Uterus (tissue), 2 donors: ENCODE results near the gene KBTBD8.

ENCODE experiments used
- CTCF ChIP-seq, 4 experiments: fragments of 200-600 bp in 2 of 4; fragments of 450-650 bp in 2 of 4; sonication (generic) in 2 of 4; IDR thresholded peaks; one replicate each; pipeline ENCODE4 v1.5.1; 2016 to 2019; ENCODE audit warnings: antibody characterized with exemption in 4 of 4, mild to moderate bottlenecking in 2 of 4, moderate library complexity in 1 of 4
- POLR2A ChIP-seq, 2 donors: fragments of 450-650 bp; IDR thresholded peaks; one replicate each; pipeline ENCODE4 v1.6.1; 2016; ENCODE audit warnings: antibody characterized with exemption in 2 of 2, mild to moderate bottlenecking in 1 of 2, moderate library complexity in 1 of 2

GRCh38 chr3:67009716-67010115 is 11.6 kb downstream of the KBTBD8 start:
- TF ChIP-seq CTCF (IDR thresholded peaks at IDR 0.05) (no peak), POLR2A (IDR thresholded peaks at IDR 0.05) (no peak)
